Measurements from ENCODE around the gene DQX1. TPM values are rescaled to one million over a fixed set of nuclear protein-coding genes. Genes with fewer than 3 reads are reported as not detected.

DQX1 gene
- polyA plus RNA-seq, 1 donor from 2014 or later = 0.59 TPM

GRCh38 chr2:74533464-74533863, 7.4 kb upstream of the DQX1 start:
- no peaks in the 10 kb centered on the region for H4K20me1 ChIP-seq (ENCODE audit: insufficient read depth)
- peaks cover 10% of the 10 kb centered on the region for H3K79me2 ChIP-seq (replicated peaks; ENCODE audit: insufficient read depth, low read length)
- H3K27ac ChIP-seq (ENCODE audit: low read length) = no peak overlapping the region
- no peak overlapping the region for H3K4me3 ChIP-seq (ENCODE audit: low read length)
- no peak overlapping the region for H3K4me2 ChIP-seq (ENCODE audit: low read length)
- H3K36me3 ChIP-seq (ENCODE audit: insufficient read depth, low read length) = no peaks in the 10 kb centered on the region
- TF ChIP-seq REST (IDR thresholded peaks at IDR 0.05; ENCODE audit: borderline replicate concordance) = no peak
- no peak for TF ChIP-seq POLR2AphosphoS5 (IDR thresholded peaks at IDR 0.05)
- TF ChIP-seq EZH2 (IDR thresholded peaks at IDR 0.05; ENCODE audit: borderline replicate concordance, insufficient read depth, low read length, poor library complexity, severe bottlenecking) = no peak
- no peak for TF ChIP-seq RAD21 (conservative IDR thresholded peaks at IDR 0.05)
- TF ChIP-seq EP300 (conservative IDR thresholded peaks at IDR 0.05; ENCODE audit: poor library complexity, severe bottlenecking) = no peak
- no peak for TF ChIP-seq MXI1 (conservative IDR thresholded peaks at IDR 0.05; ENCODE audit: poor library complexity, severe bottlenecking)
- TF ChIP-seq TAF1 (IDR thresholded peaks at IDR 0.05; ENCODE audit: low read depth) = no peak
- TF ChIP-seq CTCF (IDR thresholded peaks at IDR 0.05; ENCODE audit: poor library complexity, severe bottlenecking) = no peak
- no peak for TF ChIP-seq SMC3 (conservative IDR thresholded peaks at IDR 0.05; ENCODE audit: poor library complexity)
- H3K9me2 ChIP-seq (ENCODE audit: insufficient read depth, low read length) = no peaks in the 10 kb centered on the region
- H3F3A ChIP-seq (ENCODE audit: insufficient read depth, low read length, poor library complexity, severe bottlenecking) = no peaks in the 10 kb centered on the region
- H3K9me3 ChIP-seq (ENCODE audit: low read length) = no peaks in the 10 kb centered on the region
- H3K27me3 ChIP-seq (ENCODE audit: insufficient read depth, low read depth, low read length) = no peaks in the 10 kb centered on the region
- H3K9ac ChIP-seq (ENCODE audit: low read length) = no peak overlapping the region
- H2AFZ ChIP-seq (ENCODE audit: low read depth, low read length) = no peak overlapping the region

- TF ChIP-seq RAD21 (conservative IDR thresholded peaks at IDR 0.05) = peak; percentile 69
- peak; percentile 66 for TF ChIP-seq CTCF (IDR thresholded peaks at IDR 0.05; ENCODE audit: poor library complexity, severe bottlenecking)
- peak; percentile 63 for TF ChIP-seq SMC3 (conservative IDR thresholded peaks at IDR 0.05; ENCODE audit: poor library complexity)
- no peak for TF ChIP-seq MXI1 (conservative IDR thresholded peaks at IDR 0.05; ENCODE audit: poor library complexity, severe bottlenecking)
- H3K9ac ChIP-seq (ENCODE audit: low read length) = no peak overlapping the region
- H3K4me2 ChIP-seq (ENCODE audit: low read length) = no peak overlapping the region
- H3K27me3 ChIP-seq (ENCODE audit: insufficient read depth, low read depth, low read length) = no peaks in the 10 kb centered on the region
- H3K79me2 ChIP-seq (replicated peaks; ENCODE audit: insufficient read depth, low read length) = peaks cover 14% of the 10 kb centered on the region
- H3K9me3 ChIP-seq (ENCODE audit: low read length) = no peaks in the 10 kb centered on the region
- H3F3A ChIP-seq (ENCODE audit: insufficient read depth, low read length, poor library complexity, severe bottlenecking) = no peaks in the 10 kb centered on the region
- H3K9me2 ChIP-seq (ENCODE audit: insufficient read depth, low read length) = no peaks in the 10 kb centered on the region
- no peaks in the 10 kb centered on the region for H3K36me3 ChIP-seq (ENCODE audit: insufficient read depth, low read length)
- no peak overlapping the region for H2AFZ ChIP-seq (ENCODE audit: low read depth, low read length)
- H4K20me1 ChIP-seq (ENCODE audit: insufficient read depth) = no peaks in the 10 kb centered on the region
- no peak overlapping the region for H3K27ac ChIP-seq (ENCODE audit: low read length)
- peak overlapping the region; percentile 73 for H3K4me3 ChIP-seq (ENCODE audit: low read length)
Observed at GRCh38 chr2:74532222-74532621, 6.2 kb upstream of the DQX1 start.
